ENCODE data around the gene NRG2. TPM values are rescaled to one million over a fixed set of nuclear protein-coding genes. Genes with fewer than 3 reads are reported as not detected.

Gene NRG2
- total RNA-seq, 1 experiment from 2014 or later, result 0.91 TPM

DNA sequence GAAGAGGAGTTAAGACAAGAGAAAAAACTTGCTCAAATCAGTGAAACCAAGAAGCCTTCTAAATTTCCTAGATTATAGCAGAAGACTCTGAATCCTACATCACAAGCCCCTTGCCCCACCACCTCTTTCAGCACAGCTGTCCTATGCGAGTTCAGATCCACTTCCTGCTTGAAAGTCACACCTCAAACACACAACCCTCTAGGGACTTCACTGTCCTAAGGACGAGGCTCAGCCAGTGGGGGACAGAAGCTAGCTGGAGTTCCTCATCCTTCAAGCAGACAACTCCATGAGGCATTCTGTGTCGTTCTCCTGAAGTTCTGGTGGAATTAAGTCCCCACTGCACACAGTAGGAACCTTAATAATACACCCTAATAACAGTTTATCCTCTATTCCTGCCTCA is 44.3 kb downstream of the NRG2 start:
- no TSS peak for BruUV-seq (replicated peaks)
- no peak for DNase-seq (ENCODE audit: low read depth, low spot score)
- Histone ChIP-seq H3K79me2 (ENCODE audit: insufficient read depth, low read length) (no peaks in the 10 kb centered on the region), H3K9me2 (ENCODE audit: insufficient read depth) (no peaks in the 10 kb centered on the region), H3K36me3 (ENCODE audit: control insufficient read depth in 1 of 2, insufficient read depth in 2 of 2, low read length in 2 of 2) (no peaks in the 10 kb centered on the region), H3K9me3 (ENCODE audit: control insufficient read depth in 1 of 2, insufficient read depth in 1 of 2, low read depth in 1 of 2, low read length in 2 of 2) (no peaks in the 10 kb centered on the region), H3K27ac (ENCODE audit: low read depth, low read length) (no peak overlapping the region), H3K27me3 (ENCODE audit: insufficient read depth, low read length) (peaks cover 13% of the 10 kb centered on the region), H3K9ac (ENCODE audit: low read length) (no peak overlapping the region), H4K20me1 (ENCODE audit: insufficient read depth) (no peaks in the 10 kb centered on the region), H3K4me1 (ENCODE audit: control insufficient read depth in 1 of 2, insufficient read depth in 2 of 2, low read length in 2 of 2) (no peaks in the 10 kb centered on the region), H3K4me2 (ENCODE audit: low read length) (no peak overlapping the region), H2AFZ (ENCODE audit: low read depth, low read length, poor library complexity, severe bottlenecking) (no peak overlapping the region), H3K4me3 (replicated peaks in 1 of 2; ENCODE audit: low read depth in 1 of 2, low read length in 2 of 2) (no peak overlapping the region)
- ATAC-seq, result no peak
- TF ChIP-seq EZH2 (IDR thresholded peaks at IDR 0.05) (no peak), FOSL1 (IDR thresholded peaks at IDR 0.05; ENCODE audit: low read depth) (no peak), EGR1 (IDR thresholded peaks at IDR 0.05; ENCODE audit: low read depth) (no peak), ELF1 (IDR thresholded peaks at IDR 0.05; ENCODE audit: borderline replicate concordance, low read depth) (no peak), ZFX (IDR thresholded peaks at IDR 0.05) (no peak), SRF (IDR thresholded peaks at IDR 0.05; ENCODE audit: low read depth) (no peak), JUND (IDR thresholded peaks at IDR 0.05) (no peak), EZH2phosphoT487 (IDR thresholded peaks at IDR 0.05; ENCODE audit: borderline replicate concordance) (no peak), POLR2A (IDR thresholded peaks at IDR 0.05; ENCODE audit: borderline replicate concordance, extremely low read depth, insufficient read depth, insufficient read length) (no peak)
- TF ChIP-seq, protein P1, sequence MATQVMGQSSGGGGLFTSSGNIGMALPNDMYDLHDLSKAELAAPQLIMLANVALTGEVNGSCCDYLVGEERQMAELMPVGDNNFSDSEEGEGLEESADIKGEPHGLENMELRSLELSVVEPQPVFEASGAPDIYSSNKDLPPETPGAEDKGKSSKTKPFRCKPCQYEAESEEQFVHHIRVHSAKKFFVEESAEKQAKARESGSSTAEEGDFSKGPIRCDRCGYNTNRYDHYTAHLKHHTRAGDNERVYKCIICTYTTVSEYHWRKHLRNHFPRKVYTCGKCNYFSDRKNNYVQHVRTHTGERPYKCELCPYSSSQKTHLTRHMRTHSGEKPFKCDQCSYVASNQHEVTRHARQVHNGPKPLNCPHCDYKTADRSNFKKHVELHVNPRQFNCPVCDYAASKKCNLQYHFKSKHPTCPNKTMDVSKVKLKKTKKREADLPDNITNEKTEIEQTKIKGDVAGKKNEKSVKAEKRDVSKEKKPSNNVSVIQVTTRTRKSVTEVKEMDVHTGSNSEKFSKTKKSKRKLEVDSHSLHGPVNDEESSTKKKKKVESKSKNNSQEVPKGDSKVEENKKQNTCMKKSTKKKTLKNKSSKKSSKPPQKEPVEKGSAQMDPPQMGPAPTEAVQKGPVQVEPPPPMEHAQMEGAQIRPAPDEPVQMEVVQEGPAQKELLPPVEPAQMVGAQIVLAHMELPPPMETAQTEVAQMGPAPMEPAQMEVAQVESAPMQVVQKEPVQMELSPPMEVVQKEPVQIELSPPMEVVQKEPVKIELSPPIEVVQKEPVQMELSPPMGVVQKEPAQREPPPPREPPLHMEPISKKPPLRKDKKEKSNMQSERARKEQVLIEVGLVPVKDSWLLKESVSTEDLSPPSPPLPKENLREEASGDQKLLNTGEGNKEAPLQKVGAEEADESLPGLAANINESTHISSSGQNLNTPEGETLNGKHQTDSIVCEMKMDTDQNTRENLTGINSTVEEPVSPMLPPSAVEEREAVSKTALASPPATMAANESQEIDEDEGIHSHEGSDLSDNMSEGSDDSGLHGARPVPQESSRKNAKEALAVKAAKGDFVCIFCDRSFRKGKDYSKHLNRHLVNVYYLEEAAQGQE (IDR thresholded peaks at IDR 0.05; ENCODE audit: low read depth), result no peak
- TF ChIP-seq, protein P2, sequence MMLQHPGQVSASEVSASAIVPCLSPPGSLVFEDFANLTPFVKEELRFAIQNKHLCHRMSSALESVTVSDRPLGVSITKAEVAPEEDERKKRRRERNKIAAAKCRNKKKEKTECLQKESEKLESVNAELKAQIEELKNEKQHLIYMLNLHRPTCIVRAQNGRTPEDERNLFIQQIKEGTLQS (IDR thresholded peaks at IDR 0.05), result no peak
- RAD21 ChIA-PET (ENCODE audit: low non-redundant PET in 1 of 2, low total read pairs in 2 of 2, uncharacterized antibody in 2 of 2, unreplicated experiment in 2 of 2), result no interaction called here
- intact Hi-C loops (cut with micrococcal nuclease), result no loop called here
- CTCF ChIA-PET, result no interaction called here
- POLR2A ChIA-PET, result no interaction called here
